ENCODE results near the gene CRYBA4.

Gene CRYBA4

DNA sequence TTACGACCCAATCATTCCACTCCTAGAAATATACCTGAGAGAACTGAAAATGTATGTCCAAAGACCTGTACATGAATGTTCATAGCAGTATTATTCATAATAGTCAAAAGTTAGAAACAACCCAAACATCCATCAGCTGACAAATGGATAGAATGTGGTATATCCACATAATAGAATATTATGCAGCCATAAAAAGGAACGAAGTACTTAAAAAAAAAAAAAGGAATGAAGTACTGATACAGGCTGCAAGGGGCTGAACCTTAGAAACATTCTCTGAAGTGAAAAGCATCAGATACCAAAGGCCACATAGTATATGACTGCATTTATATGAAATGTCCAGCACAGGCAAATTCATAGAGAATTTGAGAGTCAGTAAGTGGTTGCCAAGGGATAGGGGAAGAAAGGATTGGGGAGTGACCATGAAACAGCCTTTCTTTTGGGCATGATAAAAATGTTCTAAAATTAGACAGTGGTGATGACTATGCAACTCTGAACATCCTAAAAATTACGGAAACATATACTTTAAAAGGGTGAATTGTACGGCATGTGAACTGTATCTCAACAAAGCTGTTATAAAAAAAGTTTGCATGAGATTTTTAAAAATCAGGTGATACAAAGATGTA lies 33.7 kb upstream of the CRYBA4 start:
- TF ChIP-seq, protein P1, sequence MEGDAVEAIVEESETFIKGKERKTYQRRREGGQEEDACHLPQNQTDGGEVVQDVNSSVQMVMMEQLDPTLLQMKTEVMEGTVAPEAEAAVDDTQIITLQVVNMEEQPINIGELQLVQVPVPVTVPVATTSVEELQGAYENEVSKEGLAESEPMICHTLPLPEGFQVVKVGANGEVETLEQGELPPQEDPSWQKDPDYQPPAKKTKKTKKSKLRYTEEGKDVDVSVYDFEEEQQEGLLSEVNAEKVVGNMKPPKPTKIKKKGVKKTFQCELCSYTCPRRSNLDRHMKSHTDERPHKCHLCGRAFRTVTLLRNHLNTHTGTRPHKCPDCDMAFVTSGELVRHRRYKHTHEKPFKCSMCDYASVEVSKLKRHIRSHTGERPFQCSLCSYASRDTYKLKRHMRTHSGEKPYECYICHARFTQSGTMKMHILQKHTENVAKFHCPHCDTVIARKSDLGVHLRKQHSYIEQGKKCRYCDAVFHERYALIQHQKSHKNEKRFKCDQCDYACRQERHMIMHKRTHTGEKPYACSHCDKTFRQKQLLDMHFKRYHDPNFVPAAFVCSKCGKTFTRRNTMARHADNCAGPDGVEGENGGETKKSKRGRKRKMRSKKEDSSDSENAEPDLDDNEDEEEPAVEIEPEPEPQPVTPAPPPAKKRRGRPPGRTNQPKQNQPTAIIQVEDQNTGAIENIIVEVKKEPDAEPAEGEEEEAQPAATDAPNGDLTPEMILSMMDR (conservative IDR thresholded peaks at IDR 0.05) = no peak
- no peak for TF ChIP-seq ZFX (IDR thresholded peaks at IDR 0.05)
- H3K27ac ChIP-seq = no peak overlapping the region

DNA sequence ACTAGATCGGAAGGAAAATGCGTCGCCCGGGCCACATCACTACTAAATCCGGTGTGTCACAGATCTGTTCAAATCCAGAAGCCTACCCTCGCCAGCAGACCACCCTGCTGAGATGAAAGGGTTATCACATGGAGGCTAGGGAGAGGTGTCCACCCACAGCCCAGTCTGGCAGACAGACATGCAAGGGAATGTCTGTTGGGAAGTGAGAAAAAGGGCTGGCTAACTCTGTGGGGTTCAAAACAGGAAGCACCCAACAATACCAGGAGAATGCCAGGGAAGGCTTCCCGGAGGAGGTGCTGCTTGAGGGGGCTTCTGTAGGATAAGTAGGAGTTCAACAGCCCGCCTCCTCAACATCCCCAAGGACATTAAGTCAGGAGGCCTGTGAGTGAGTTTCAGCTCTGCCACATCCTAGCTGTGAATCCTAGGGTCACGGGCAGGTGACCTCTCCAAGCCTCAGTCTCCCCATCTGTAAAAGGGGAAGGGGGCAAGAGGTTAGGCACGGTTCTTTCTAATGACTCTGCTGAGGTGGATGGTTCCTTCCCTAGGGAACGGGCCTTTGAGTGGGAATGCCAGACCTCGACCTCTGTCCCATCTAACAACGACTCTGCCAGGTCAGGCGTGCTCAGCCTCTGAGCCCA lies 32.9 kb upstream of the CRYBA4 start:
- TF ChIP-seq, protein P1 (conservative IDR thresholded peaks at IDR 0.05) = no peak
- TF ChIP-seq ZFX (IDR thresholded peaks at IDR 0.05) = no peak
- peak overlapping the region; percentile 74 for H3K27ac ChIP-seq

DNA sequence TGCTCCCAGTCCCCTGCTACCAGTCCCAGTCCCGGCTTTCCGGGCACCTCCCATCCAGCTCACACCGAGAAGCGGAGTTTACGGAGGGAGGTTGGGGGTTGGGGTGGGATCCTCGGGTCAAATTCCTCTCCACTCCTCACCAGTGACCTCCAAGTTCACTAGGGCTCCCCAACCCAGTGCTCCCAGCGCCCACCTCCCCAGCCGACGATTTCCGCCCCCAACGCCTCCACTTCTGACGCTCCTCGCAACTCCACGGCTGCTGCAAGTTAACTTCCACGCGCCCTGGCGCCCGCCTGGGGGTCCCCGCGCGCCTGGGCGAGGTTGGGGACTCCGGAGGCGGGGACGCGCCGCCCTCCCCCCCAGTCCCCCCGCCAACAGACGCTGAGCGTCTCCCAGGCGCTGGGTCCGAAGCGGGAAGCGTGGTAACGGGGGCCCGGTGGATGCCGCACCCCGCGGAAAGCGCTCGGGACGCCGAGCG lies 32.4 kb upstream of the CRYBA4 start:
- peak overlapping the region; percentile 74 for H3K27ac ChIP-seq
- TF ChIP-seq, protein P1 (conservative IDR thresholded peaks at IDR 0.05) = no peak
- TF ChIP-seq ZFX (IDR thresholded peaks at IDR 0.05) = no peak

DNA sequence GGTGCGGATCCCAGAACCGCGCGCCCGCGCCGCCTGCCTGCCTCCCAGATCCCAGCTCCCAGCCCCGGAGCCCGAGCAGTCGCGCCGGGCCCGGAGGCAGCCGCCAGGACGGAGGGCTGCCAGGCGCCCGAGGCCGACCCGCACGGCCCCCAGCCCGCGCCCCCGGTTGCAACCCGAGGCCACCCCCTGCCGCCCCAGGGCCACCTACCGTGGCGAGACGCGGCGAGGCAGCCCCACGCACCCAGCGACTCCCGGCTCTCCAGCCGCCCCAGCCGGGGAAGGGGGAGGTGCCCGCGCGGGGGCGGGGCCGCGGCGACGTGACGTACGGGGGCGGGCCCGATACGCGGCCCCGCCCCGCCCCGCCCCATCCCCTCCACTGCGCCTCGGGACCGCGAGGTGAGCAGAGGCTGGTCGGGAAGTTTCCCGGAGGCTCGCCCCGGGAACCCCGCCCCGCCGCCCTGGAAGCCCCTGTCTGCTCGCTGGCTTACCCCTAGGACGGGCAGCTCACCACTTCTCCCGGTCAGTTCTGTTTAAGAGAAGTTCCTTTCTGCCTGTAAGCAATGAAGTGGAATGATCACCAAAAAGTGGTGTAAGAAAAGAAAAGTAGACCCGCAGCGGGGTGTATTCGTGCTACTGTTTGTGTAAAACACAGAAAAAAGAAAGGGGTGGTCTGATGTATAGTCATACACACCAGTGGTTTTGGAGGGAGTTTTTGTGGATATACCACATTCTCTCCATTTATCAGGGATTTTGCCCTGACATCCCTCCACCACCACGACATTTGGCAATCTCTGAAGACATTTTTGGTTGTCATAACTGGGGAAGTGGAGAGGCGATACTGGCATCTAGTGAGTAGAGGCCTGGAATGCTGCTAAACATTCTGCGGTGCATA lies 31.7 kb upstream of the CRYBA4 start, which contains the start of gene TPST2:
Gene TPST2, minus strand, starts transcription at position 288 of the 892 bp plus-strand sequence. CDS start 48,502 bp downstream, outside the sequence.
- H3K27ac ChIP-seq = peak within 1 kb of the TSS; percentile 74
- no peak for TF ChIP-seq ZFX (IDR thresholded peaks at IDR 0.05)

- no peak overlapping the region for H3K27ac ChIP-seq
- TF ChIP-seq, protein P1 (conservative IDR thresholded peaks at IDR 0.05) = no peak
- no peak for TF ChIP-seq ZFX (IDR thresholded peaks at IDR 0.05)
Measured at GRCh38 chr22:26592421-26592891, 29.3 kb upstream of the CRYBA4 start.

DNA sequence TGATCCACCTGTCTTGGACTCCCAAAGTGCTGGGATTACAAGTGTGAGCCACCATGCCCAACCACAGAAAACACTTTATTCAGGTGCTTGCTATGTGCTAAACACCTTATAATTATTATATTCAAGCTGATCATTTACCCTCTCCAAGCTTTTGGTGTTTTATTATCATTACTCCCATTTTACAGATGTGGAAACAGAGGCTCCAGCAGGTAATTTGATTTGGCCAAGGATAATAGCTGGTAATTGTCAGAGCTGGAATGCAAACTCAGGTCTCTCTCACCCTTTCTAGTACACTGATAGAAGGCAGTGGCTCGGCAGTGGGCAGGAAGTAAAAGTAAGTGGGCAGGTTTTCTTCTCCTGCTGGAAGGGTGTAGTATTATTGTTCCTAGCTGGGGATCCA lies 28.0 kb upstream of the CRYBA4 start:
- TF ChIP-seq ZFX (IDR thresholded peaks at IDR 0.05) = no peak
- TF ChIP-seq, protein P1 (conservative IDR thresholded peaks at IDR 0.05) = no peak
- no peak overlapping the region for H3K27ac ChIP-seq

DNA sequence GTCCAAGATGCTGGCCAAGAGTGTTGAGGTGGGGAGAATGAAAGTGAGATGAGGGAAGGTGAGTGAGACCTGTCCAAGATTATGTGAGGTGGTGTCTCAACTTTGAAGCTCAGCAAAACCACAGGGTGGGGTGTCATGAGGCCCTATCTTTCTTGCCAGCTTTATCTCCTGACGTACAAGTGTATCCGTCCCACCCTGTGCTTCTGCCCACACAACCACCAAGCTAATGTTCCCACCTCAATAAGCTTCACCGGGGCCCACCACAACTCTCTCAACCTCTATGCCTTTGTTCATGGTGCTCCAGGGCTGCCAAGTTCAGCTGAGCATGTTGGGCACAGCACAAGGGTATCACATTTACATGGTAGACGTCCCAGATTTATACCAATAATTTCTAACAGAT lies 24.7 kb upstream of the CRYBA4 start:
- H3K27ac ChIP-seq = no peak overlapping the region
- TF ChIP-seq, protein P1 (conservative IDR thresholded peaks at IDR 0.05) = no peak
- no peak for TF ChIP-seq ZFX (IDR thresholded peaks at IDR 0.05)
